Spleen (tissue), 11 donors: ENCODE measurements around the gene KDM4F. TPM values are rescaled to one million over a fixed set of nuclear protein-coding genes. Genes with fewer than 3 reads are reported as not detected.

Experiments
- DNase-seq: peaks from one replicate; pipeline ENCODE4 v3.0.0-alpha.2; 2020
- H3K27ac ChIP-seq, 8 donors: fragments of 200-600 bp; sonication (generic) in 7 of 8; 1 replicate in 4 of 8; 2 replicates in 4 of 8; pipeline versions ENCODE4 v1.5.0 to v1.8.0; 2016 to 2021; ENCODE audit warnings: inconsistent platforms in 4 of 8, mild to moderate bottlenecking in 4 of 8, moderate library complexity in 1 of 8
- H3K27me3 ChIP-seq, 7 donors: fragments of 200-600 bp; sonication (generic) in 6 of 7; replicated peaks in 1 of 7; 1 replicate in 4 of 7; 2 replicates in 3 of 7; pipeline versions ENCODE4 v1.5.0 to v1.8.0; 2016 to 2021; ENCODE audit warnings: inconsistent platforms in 3 of 7, mild to moderate bottlenecking in 1 of 7
- H3K36me3 ChIP-seq, 6 donors: fragments of 200-600 bp; sonication (generic) in 5 of 6; 1 replicate in 4 of 6; 2 replicates in 2 of 6; pipeline versions ENCODE4 v1.5.0 to v1.8.0; 2016 to 2021; ENCODE audit warnings: inconsistent platforms in 2 of 6
- H3K4me1 ChIP-seq, 6 donors: fragments of 200-600 bp; sonication (generic) in 5 of 6; 1 replicate in 3 of 6; 2 replicates in 3 of 6; pipeline versions ENCODE4 v1.5.0 to v1.8.0; 2016 to 2021; ENCODE audit warnings: inconsistent platforms in 3 of 6
- H3K4me3 ChIP-seq, 8 donors: fragments of 200-600 bp; sonication (generic) in 7 of 8; 1 replicate in 4 of 8; 2 replicates in 4 of 8; pipeline versions ENCODE4 v1.5.0 to v1.8.0; 2016 to 2021; ENCODE audit warnings: inconsistent platforms in 4 of 8, mild to moderate bottlenecking in 4 of 8, moderate library complexity in 2 of 8
- H3K9me3 ChIP-seq, 8 donors: fragments of 200-600 bp; sonication (generic) in 7 of 8; 1 replicate in 4 of 8; 2 replicates in 4 of 8; pipeline versions ENCODE4 v1.5.0 to v1.8.0; 2016 to 2021; ENCODE audit warnings: inconsistent platforms in 4 of 8
- POLR2A ChIP-seq, 3 donors: fragments of 450-650 bp; IDR thresholded peaks; one replicate each; pipeline ENCODE4 v1.5.1; 2017; ENCODE audit warnings: antibody characterized with exemption in 3 of 3, mild to moderate bottlenecking in 1 of 3
- POLR2AphosphoS5 ChIP-seq, 3 donors: sonication (generic); formaldehyde crosslinking; IDR thresholded peaks; one replicate each; pipeline ENCODE4 v1.5.1; 2017; ENCODE audit warnings: antibody characterized with exemption in 3 of 3
- WGBS, 5 donors: extraction: QIAGEN DNeasy Blood & Tissue Kit in 3 of 5; methylation state at CpG; one replicate each; pipeline versions ENCODE4 v1.1.5 to v1.1.7; 2013 to 2018; 5-methylcytosine and 5-hydroxymethylcytosine counted together
- intact Hi-C: fragments of 100-400 bp; cut with DNase I; formaldehyde crosslinking; loops from one replicate; pipeline ENCODE4 v1.15.0; 2023; ENCODE audit warnings: low total_unique reads
- polyA plus RNA-seq, 3 donors: library from polyadenylated mRNA; stranded (reverse); fragments of 200-250 nt; gene quantifications; one replicate each; pipeline ENCODE4 v1.2.1, GENCODE V29; 2013
- total RNA-seq, 7 donors: library from RNA; depleted of rRNA in 3 of 7; stranded (reverse); fragments of >200 nt in 3 of 7; fragmentation: NEBNext Ultra II Directional in 4 of 7; extraction: Animal tissue kit (Norgen Biotek cat#: 25700) in 4 of 7; gene quantifications; one replicate each; pipeline versions ENCODE4 v1.1.0 to v1.2.1, GENCODE V29; 2016 to 2021
- TF ChIP-seq, protein P1 (sequence below), 11 experiments: fragments of 200-600 bp in 7 of 11; fragments of 450-650 bp in 4 of 11; sonication (generic) in 4 of 11; IDR thresholded peaks in 8 of 11; conservative IDR thresholded peaks in 3 of 11; 1 replicate in 7 of 11; 2 replicates in 4 of 11; pipeline versions ENCODE4 v1.4.0 to v1.8.0; 2016 to 2021; ENCODE audit warnings: antibody characterized with exemption in 11 of 11, inconsistent platforms in 4 of 11, mild to moderate bottlenecking in 1 of 11
- donor health status: healthy with polysubstance abuse.
- donor health status: DM: no; HTN: no; CAD: no; lungs with moderate emphysema.
- donor health status: DM: no; HTN: no; CAD: no.
- donor health status: Bipolar disorder and iron deficiency.
- donor health status: healthy.
- donor health status: DM: no; HTN: no; CAD: no.
- donor health status: DM: yes; HTN: yes; CAD: no.

Gene KDM4F
- total and polyA plus RNA-seq, 10 donors: not detected

DNA sequence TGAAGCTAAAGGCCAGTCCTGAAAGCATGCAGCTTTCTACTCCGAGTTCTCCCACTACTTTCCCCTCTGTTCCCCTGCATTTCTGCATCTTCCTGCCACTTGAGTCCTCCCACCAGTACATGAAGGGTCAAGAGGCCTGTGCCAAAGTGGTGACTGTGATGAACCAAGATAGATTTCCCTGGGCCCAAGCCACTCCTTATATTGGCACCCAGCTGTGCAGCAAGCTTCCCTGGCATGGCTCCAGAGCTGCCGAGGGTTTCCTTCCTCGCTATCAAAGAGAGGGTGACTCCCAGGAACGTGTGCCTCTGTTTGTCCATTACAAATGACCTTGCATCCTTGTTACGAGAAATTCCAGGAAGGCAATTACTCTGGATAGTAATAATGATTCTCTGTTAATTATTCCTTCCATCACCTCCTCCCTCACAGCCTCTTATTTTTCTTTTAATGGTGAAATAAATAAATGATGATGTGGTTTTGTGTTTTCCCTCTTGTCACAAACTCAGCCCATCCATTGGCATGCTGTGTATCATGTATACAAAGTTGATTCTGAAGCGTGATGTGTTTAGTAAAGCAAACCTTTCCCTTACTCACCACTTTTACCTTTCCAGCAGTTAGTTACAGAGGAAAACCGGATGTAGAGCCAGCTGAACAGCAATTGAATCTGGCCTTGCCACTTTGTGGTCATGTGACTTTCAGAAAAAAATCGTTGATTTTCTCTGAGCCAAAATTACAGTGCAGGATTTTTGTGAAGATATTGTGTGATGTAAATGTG is 25.8 kb downstream of the KDM4F start:
- Histone ChIP-seq H3K4me3 (no peak overlapping the region), H3K4me1 (peaks cover 4 to 55% (median 34%) of the 10 kb centered on the region in 6 donors), H3K27ac (peak overlapping the region; percentile 11 to 81 (median 70)), H3K36me3 (peaks cover 0 to 5% (median 0%) of the 10 kb centered on the region in 6 donors), H3K9me3 (no peaks in the 10 kb centered on the region), H3K27me3 (no peaks in the 10 kb centered on the region)
- DNase-seq: peak; percentile 81
- TF ChIP-seq POLR2AphosphoS5 (IDR thresholded peaks at IDR 0.05) (peak in 2 of 3 donors; percentile 64 to 80), POLR2A (IDR thresholded peaks at IDR 0.05) (no peak)
- intact Hi-C loops: loop anchor here (5.0 to 10.0 kb wide), 2 partner anchors 72 to 690 kb away; no protein-coding TSS in a partner anchor
- 40 to 58% (median 46%) methylated on average over 8 of the region's 8 CpGs for WGBS, 5 donors

DNA sequence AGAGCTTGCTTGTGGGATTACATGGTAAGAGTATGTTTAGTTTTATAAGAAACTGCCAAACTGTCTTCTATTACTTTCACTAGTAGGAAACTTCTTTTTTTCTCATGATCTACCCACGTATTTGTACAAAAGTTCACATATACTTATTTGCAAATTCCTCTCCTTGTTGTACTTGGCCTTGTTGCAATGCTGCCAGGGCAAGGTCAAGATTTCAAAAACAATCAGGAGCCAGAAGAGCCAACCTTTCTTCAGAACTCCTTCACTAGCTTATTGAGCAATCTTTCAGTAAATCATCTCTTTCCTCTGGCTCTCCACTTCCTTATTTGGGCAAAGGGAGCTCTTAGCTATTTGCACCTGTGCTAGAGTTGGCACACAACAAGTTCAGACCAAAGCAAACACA is 27.2 kb downstream of the KDM4F start:
- TF ChIP-seq POLR2A (IDR thresholded peaks at IDR 0.05) (no peak), POLR2AphosphoS5 (IDR thresholded peaks at IDR 0.05) (peak in 1 of 3 donors; percentile 23)
- H3K27me3 ChIP-seq: no peaks in the 10 kb centered on the region
- H3K4me3 ChIP-seq: no peak overlapping the region
- H3K36me3 ChIP-seq: no peaks in the 10 kb centered on the region
- WGBS, 5 donors: 14 to 38% (median 17%) methylated on average over 1 of the region's 1 CpG
- DNase-seq: no peak
- intact Hi-C loops: loop anchor here (5.0 to 10.0 kb wide), 2 partner anchors 71 to 688 kb away; no protein-coding TSS in a partner anchor
- peaks cover 0 to 53% (median 27%) of the 10 kb centered on the region in 6 donors for H3K4me1 ChIP-seq
- H3K9me3 ChIP-seq: no peaks in the 10 kb centered on the region
- peak overlapping the region in 5 of 8 donors; percentile 61 to 81 (median 79) for H3K27ac ChIP-seq

DNA sequence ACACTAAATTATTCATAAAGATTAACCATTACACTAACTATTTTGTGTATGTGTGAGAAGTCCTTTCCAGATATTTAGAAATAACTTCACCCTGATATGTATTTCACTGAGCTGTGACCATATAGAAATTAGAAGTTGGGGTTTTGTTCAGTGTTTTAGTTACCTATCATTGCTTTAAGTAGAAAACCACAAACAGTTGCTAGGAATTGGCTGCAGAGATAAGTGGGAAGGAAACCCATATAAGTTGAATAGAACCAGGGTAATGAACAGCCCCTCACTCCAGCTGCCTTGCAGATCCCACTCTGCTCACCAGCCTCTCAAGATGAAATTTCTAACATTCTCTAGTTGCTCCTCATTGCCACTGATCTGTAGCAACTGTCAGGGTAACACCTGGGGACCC is 27.8 kb downstream of the KDM4F start:
- Histone ChIP-seq H3K9me3 (no peaks in the 10 kb centered on the region), H3K4me1 (peaks cover 0 to 55% (median 27%) of the 10 kb centered on the region in 6 donors), H3K27ac (no peak overlapping the region), H3K4me3 (no peak overlapping the region), H3K36me3 (no peaks in the 10 kb centered on the region), H3K27me3 (no peaks in the 10 kb centered on the region)
- no peak for DNase-seq
- intact Hi-C loops: loop anchor here (5.0 to 10.0 kb wide), 2 partner anchors 70 to 688 kb away; no protein-coding TSS in a partner anchor
- TF ChIP-seq POLR2A (IDR thresholded peaks at IDR 0.05) (no peak), POLR2AphosphoS5 (IDR thresholded peaks at IDR 0.05) (no peak)
- TF ChIP-seq, protein P1, sequence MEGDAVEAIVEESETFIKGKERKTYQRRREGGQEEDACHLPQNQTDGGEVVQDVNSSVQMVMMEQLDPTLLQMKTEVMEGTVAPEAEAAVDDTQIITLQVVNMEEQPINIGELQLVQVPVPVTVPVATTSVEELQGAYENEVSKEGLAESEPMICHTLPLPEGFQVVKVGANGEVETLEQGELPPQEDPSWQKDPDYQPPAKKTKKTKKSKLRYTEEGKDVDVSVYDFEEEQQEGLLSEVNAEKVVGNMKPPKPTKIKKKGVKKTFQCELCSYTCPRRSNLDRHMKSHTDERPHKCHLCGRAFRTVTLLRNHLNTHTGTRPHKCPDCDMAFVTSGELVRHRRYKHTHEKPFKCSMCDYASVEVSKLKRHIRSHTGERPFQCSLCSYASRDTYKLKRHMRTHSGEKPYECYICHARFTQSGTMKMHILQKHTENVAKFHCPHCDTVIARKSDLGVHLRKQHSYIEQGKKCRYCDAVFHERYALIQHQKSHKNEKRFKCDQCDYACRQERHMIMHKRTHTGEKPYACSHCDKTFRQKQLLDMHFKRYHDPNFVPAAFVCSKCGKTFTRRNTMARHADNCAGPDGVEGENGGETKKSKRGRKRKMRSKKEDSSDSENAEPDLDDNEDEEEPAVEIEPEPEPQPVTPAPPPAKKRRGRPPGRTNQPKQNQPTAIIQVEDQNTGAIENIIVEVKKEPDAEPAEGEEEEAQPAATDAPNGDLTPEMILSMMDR (IDR thresholded peaks at IDR 0.05 in 8 of 11, conservative IDR thresholded peaks at IDR 0.05 in 3 of 11): no peak

DNA sequence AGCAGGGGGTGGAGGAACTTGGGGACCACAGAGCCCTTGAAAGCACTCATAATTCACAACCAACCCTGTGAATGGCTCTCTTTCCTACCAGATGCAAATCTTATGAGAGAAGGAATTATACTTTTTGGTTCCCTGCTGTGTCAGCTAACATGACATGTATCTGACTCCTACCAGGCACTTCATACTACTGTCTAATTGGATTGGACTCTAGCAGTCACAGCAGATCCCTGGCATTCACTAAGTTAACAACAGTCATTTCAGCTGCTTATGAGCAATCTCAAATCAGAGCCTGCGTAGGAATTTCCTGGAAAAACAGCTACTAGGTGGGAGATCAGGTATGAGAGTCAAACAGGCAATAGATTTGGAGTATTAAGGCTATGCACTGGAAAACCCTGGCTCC is 29.3 kb downstream of the KDM4F start:
- H3K27me3 ChIP-seq: no peaks in the 10 kb centered on the region
- 87 to 95% (median 92%) methylated on average over 1 of the region's 1 CpG for WGBS, 5 donors
- no peak for TF ChIP-seq POLR2A (IDR thresholded peaks at IDR 0.05)
- no peak for TF ChIP-seq POLR2AphosphoS5 (IDR thresholded peaks at IDR 0.05)
- TF ChIP-seq, protein P1 (IDR thresholded peaks at IDR 0.05 in 8 of 11, conservative IDR thresholded peaks at IDR 0.05 in 3 of 11): no peak
- no peak overlapping the region for H3K4me3 ChIP-seq
- H3K36me3 ChIP-seq: no peaks in the 10 kb centered on the region
- no peaks in the 10 kb centered on the region for H3K9me3 ChIP-seq
- H3K27ac ChIP-seq: peak overlapping the region in 1 of 8 donors; percentile 22
- no peak for DNase-seq
- intact Hi-C loops: loop anchor here (5.0 to 10.0 kb wide), 2 partner anchors 69 to 686 kb away; no protein-coding TSS in a partner anchor
- H3K4me1 ChIP-seq: peaks cover 0 to 54% (median 26%) of the 10 kb centered on the region in 6 donors

DNA sequence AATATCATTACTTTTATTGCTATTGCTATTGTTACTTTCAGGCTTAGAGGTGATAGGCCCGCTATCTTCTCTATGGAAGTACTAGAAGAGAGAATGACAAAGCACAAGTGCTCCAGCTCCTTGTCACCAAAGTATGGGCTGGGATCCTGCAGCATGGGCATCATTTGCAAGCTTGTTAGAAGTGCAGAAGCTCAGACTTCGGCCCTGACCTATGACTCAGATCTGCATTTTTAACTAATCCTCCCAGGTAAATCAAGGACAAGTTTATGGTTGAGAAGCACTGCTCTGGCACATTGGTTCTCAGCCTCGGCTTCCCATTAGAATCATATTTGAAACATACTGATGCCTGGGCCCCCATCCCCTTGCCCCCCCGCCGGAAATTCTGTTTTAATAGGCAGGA is 31.8 kb downstream of the KDM4F start:
- no peak for DNase-seq
- Histone ChIP-seq H3K4me3 (no peak overlapping the region), H3K27ac (peak overlapping the region in 5 of 8 donors; percentile 53 to 72 (median 63)), H3K4me1 (peaks cover 0 to 29% (median 13%) of the 10 kb centered on the region in 6 donors), H3K9me3 (no peaks in the 10 kb centered on the region), H3K36me3 (no peaks in the 10 kb centered on the region), H3K27me3 (no peaks in the 10 kb centered on the region)
- 52 to 77% (median 73%) methylated on average over 5 of the region's 5 CpGs for WGBS, 5 donors
- TF ChIP-seq, protein P1 (IDR thresholded peaks at IDR 0.05 in 8 of 11, conservative IDR thresholded peaks at IDR 0.05 in 3 of 11): no peak
- TF ChIP-seq POLR2AphosphoS5 (IDR thresholded peaks at IDR 0.05) (no peak), POLR2A (IDR thresholded peaks at IDR 0.05) (no peak)
- intact Hi-C loops: loop anchor here (10.0 kb wide), 1 partner anchor 624 kb away; no protein-coding TSS in a partner anchor
